Ovary (tissue), 9 donors: ENCODE results near the gene ELMO2. TPM values are rescaled to one million over a fixed set of nuclear protein-coding genes. Genes with fewer than 3 reads are reported as not detected.

Experiments
- DNase-seq, 5 donors: peaks; one replicate each; pipeline ENCODE4 v3.0.0-alpha.2; 2019 to 2020
- H3K27ac ChIP-seq, 2 donors: fragments of 200-600 bp; one replicate each; pipeline versions ENCODE4 v1.5.1 to v1.8.0; 2019 to 2022
- H3K27me3 ChIP-seq: fragments of 200-600 bp; one replicate; pipeline ENCODE4 v1.8.0; 2022
- H3K36me3 ChIP-seq: fragments of 200-600 bp; sonication (generic); one replicate; pipeline ENCODE4 v1.5.1; 2019
- H3K4me1 ChIP-seq: one replicate; pipeline ENCODE4 v1.8.1; 2013; ENCODE audit warnings: mild to moderate bottlenecking, moderate library complexity; ENCODE audit not compliant: insufficient read depth
- H3K4me3 ChIP-seq: fragments of 200-600 bp; sonication (generic); one replicate; pipeline ENCODE4 v1.5.1; 2017
- H3K9me3 ChIP-seq, 2 donors: fragments of 200-600 bp in 1 of 2; sonication (generic) in 1 of 2; one replicate each; pipeline versions ENCODE4 v1.5.1 to v1.8.1; 2013 to 2019; ENCODE audit warnings: mild to moderate bottlenecking in 1 of 2, moderate library complexity in 1 of 2
- CTCF ChIP-seq, 3 donors: fragments of 450-650 bp in 2 of 3; fragments of 200-600 bp in 1 of 3; IDR thresholded peaks; one replicate each; pipeline versions ENCODE4 v1.5.1 to v1.8.0; 2016 to 2022; ENCODE audit warnings: antibody characterized with exemption in 3 of 3, mild to moderate bottlenecking in 1 of 3
- EP300 ChIP-seq: sonication (generic); formaldehyde crosslinking; IDR thresholded peaks from one replicate; pipeline ENCODE4 v1.6.1; 2017; ENCODE audit warnings: antibody characterized with exemption
- POLR2A ChIP-seq: fragments of 450-650 bp; IDR thresholded peaks from one replicate; pipeline ENCODE4 v1.6.1; 2017; ENCODE audit warnings: antibody characterized with exemption, mild to moderate bottlenecking, moderate library complexity
- WGBS, 3 donors: extraction: QIAGEN DNeasy Blood & Tissue Kit in 1 of 3; methylation state at CpG; one replicate each; pipeline versions ENCODE4 v1.1.5 to v1.1.7; 2013 to 2017; 5-methylcytosine and 5-hydroxymethylcytosine counted together
- intact Hi-C, 4 donors: fragments of 100-400 bp; cut with DNase I; formaldehyde crosslinking; loops; one replicate each; pipeline versions ENCODE4 v1.11.0 to v1.15.1; 2022 to 2023
- polyA plus RNA-seq, 2 donors: library from polyadenylated mRNA; stranded (reverse); fragments of 200-250 nt in 1 of 2; fragments of 350-450 nt in 1 of 2; fragmentation: Illumina TruSeq in 1 of 2; extraction: RNeasy Lipid Tissue Mini Kit (QIAGEN cat#74804) in 1 of 2; gene quantifications; one replicate each; pipeline ENCODE4 v1.2.3, GENCODE V29; 2013 to 2014
- total RNA-seq, 7 donors: library from RNA; depleted of rRNA in 2 of 7; stranded (reverse); fragments of >200 nt in 2 of 7; fragmentation: NEBNext Ultra II Directional in 3 of 7; extraction: Animal tissue kit (Norgen Biotek cat#: 25700) in 3 of 7; gene quantifications; one replicate each; pipeline versions ENCODE4 v1.1.0 to v1.2.4, GENCODE V29; 2016 to 2023
- donor health status: DM: no; HTN: no; CAD: no; lungs with moderate emphysema.
- donor health status: DM: no; HTN: no; CAD: no.
- donor health status: Bipolar disorder and iron deficiency.
- donor health status: DM: yes; HTN: yes; CAD: no.
- donor health status: DM: no; HTN: no; CAD: no.
- donor health status: DM: yes; HTN: yes; CAD: no.

Gene ELMO2
- total and polyA plus RNA-seq, 9 donors, result 19.1 to 57.6 (median 41.0) TPM

DNA sequence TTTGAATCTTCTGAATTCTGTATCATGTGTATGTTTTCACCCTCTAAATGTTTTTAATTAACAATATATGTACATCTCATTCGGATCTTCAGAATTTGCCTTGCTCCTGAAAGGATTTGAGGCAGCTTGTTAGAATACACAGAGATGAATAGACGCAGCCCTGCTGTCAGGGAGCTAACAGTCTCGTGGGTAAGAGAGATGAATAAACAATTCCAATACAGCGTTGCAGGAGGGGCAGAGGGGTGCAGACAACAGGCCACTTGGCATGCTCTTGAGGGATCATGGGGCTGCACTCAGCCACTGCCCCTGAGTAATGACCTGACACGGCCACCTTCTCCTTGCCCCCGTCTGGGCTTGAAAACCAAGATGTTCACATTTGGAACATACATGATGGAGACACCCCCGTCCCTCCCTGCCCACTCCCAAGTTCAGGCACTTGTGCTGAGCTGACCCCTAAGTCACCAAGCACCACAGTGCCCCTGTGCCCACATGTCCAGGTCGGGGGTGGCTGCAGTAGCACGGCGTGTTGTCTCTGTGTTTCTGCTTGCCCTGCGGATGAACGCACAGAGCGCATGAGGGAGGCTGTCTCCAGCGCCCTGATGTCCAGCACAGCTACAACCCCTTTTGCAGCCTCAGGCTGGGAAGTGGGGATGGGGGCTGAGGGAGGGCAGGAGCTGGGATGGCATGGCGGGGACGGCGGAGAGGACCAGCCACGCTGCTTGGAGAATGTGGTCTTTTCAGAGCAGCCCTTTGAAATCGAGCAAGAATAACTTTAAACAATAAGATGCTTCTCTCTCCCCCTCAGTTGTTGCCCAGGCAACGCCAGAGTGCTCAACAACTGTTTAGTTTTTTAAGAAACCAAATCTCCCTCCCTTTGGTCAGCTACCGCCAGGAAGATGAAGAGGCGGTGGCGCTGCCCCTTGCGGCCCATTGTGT, 65.1 kb downstream of the ELMO2 start:
- WGBS, 3 donors, result 13 to 33% (median 14%) methylated on average over 24 of the region's 24 CpGs
- Histone ChIP-seq H3K4me3 (no peak overlapping the region), H3K4me1 (no peaks in the 10 kb centered on the region), H3K36me3 (no peaks in the 10 kb centered on the region), H3K27ac (no peak overlapping the region), H3K9me3 (no peaks in the 10 kb centered on the region), H3K27me3 (no peaks in the 10 kb centered on the region)
- no peak for DNase-seq
- intact Hi-C loops, result no loop called here
- no peak for TF ChIP-seq POLR2A
- no peak for TF ChIP-seq EP300
- no peak for TF ChIP-seq CTCF (IDR thresholded peaks at IDR 0.05)

- intact Hi-C loops, result no loop called here
- TF ChIP-seq CTCF (IDR thresholded peaks at IDR 0.05) (no peak), POLR2A (no peak), EP300 (no peak)
- 81 to 82% (median 81%) methylated on average over 7 of the region's 7 CpGs for WGBS, 3 donors
- no peak overlapping the region for H3K4me3 ChIP-seq
- H3K27ac ChIP-seq, result no peak overlapping the region
- H3K36me3 ChIP-seq, result no peaks in the 10 kb centered on the region
- H3K27me3 ChIP-seq, result no peaks in the 10 kb centered on the region
- H3K9me3 ChIP-seq, result no peaks in the 10 kb centered on the region
- DNase-seq, result no peak
- no peaks in the 10 kb centered on the region for H3K4me1 ChIP-seq
Observed at GRCh38 chr20:46339037-46339436, 67.4 kb downstream of the ELMO2 start.

DNA sequence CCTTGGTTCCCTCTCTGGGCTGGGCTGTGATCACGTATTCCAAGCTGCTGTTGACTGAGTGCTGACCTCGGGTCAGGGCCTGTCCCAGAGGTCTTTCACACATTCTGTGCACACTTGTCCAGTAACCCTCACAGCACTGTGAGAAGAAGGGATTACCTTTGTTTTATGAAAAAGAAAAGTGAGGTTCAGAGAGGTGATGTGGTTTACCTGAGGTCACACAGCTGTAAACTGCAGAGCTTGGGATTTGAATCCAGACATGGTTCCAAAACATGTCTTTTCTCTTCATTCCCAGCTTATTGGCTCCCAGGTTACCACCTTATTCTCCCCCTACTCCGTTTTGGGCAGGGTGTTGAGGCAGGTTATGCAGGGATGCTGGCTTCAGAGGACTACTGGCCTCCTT, 69.7 kb downstream of the ELMO2 start:
- no peak overlapping the region for H3K4me3 ChIP-seq
- no peak overlapping the region for H3K27ac ChIP-seq
- DNase-seq, result no peak
- 44 to 57% (median 54%) methylated on average over 3 of the region's 3 CpGs for WGBS, 3 donors
- intact Hi-C loops, result no loop called here
- H3K36me3 ChIP-seq, result no peaks in the 10 kb centered on the region
- H3K4me1 ChIP-seq, result no peaks in the 10 kb centered on the region
- TF ChIP-seq EP300 (no peak), POLR2A (no peak), CTCF (IDR thresholded peaks at IDR 0.05) (no peak)
- no peaks in the 10 kb centered on the region for H3K9me3 ChIP-seq
- no peaks in the 10 kb centered on the region for H3K27me3 ChIP-seq

DNA sequence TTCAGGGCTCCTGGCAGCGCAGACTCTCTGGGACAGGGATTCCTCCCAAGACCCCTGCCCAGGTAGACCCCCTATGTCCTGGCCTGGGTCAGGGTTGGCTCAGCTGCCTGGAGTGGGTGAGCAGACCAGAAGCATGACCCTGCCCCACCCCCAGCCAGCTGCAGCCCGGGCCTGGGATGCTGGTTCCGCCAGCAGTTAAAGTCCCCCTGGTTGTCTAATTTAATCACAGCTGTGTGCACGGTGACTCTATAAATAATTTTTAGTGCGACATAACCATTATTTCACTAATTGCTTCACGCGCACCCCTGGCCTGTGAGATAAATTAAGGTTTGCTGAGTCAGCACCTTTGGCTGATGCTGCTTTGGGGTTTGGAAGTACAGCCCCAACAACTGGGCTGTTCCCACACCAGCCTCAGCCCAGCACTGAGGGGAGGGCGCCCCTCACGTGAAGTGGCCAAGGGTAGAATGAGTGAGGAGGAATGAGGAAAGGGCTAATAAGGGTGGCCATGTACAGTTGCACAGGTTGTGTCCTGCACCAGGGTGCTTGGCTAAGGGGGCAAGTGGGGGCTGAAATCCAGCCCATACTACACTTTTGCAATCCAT, 72.0 kb downstream of the ELMO2 start:
- Histone ChIP-seq H3K4me1 (no peaks in the 10 kb centered on the region), H3K9me3 (no peaks in the 10 kb centered on the region), H3K36me3 (no peaks in the 10 kb centered on the region), H3K27me3 (no peaks in the 10 kb centered on the region), H3K27ac (no peak overlapping the region), H3K4me3 (no peak overlapping the region)
- TF ChIP-seq EP300 (no peak), POLR2A (no peak), CTCF (IDR thresholded peaks at IDR 0.05) (no peak)
- WGBS, 3 donors, result 37 to 48% (median 41%) methylated on average over 9 of the region's 9 CpGs
- no peak for DNase-seq
- intact Hi-C loops, result no loop called here
